Mesenchymal stem cell (in vitro differentiated cells and primary cell): ENCODE results near the gene RP9.

ENCODE experiments used
- DNase-seq: peaks from one replicate; pipeline ENCODE4 v3.0.0-alpha.2; 2013
- H2AFZ ChIP-seq: one replicate; pipeline ENCODE4 v1.6.1; 2013; ENCODE audit warnings: low read depth, mild to moderate bottlenecking, control low read depth, inconsistent platforms, low read length, moderate library complexity
- H2AK5ac ChIP-seq: 2 replicates; pipeline ENCODE4 v1.6.1; 2013; ENCODE audit warnings: low read length, moderate library complexity, mild to moderate bottlenecking, inconsistent platforms; ENCODE audit not compliant: severe bottlenecking
- H2BK120ac ChIP-seq: one replicate; pipeline ENCODE4 v1.6.1; 2013; ENCODE audit warnings: low read depth, mild to moderate bottlenecking, inconsistent platforms, low read length, moderate library complexity
- H2BK12ac ChIP-seq, 2 experiments: one replicate each; pipeline ENCODE4 v1.6.1; 2013; ENCODE audit warnings: inconsistent platforms in 2 of 2, low read length in 2 of 2, mild to moderate bottlenecking in 2 of 2, moderate library complexity in 2 of 2, control low read depth in 1 of 2
- H2BK15ac ChIP-seq: one replicate; pipeline ENCODE4 v1.6.1; 2013; ENCODE audit warnings: mild to moderate bottlenecking, low read depth, inconsistent platforms; ENCODE audit not compliant: poor library complexity, severe bottlenecking
- H2BK5ac ChIP-seq: 2 replicates; pipeline ENCODE4 v1.6.1; 2013; ENCODE audit warnings: low read depth, mild to moderate bottlenecking, low read length, control low read depth, inconsistent platforms; ENCODE audit not compliant: poor library complexity, severe bottlenecking
- H3K14ac ChIP-seq, 2 experiments: one replicate each; pipeline ENCODE4 v1.6.1; 2013; ENCODE audit warnings: inconsistent platforms in 2 of 2, low read length in 2 of 2, control low read depth in 1 of 2, mild to moderate bottlenecking in 1 of 2, moderate library complexity in 1 of 2
- H3K18ac ChIP-seq, 2 experiments: one replicate each; pipeline ENCODE4 v1.6.1; 2013; ENCODE audit warnings: inconsistent platforms in 2 of 2, low read length in 2 of 2, control low read depth in 1 of 2, low read depth in 1 of 2, mild to moderate bottlenecking in 1 of 2
- H3K23ac ChIP-seq, 2 experiments: one replicate each; pipeline ENCODE4 v1.6.1; 2013; ENCODE audit warnings: inconsistent platforms in 2 of 2, low read length in 2 of 2, mild to moderate bottlenecking in 2 of 2, moderate library complexity in 2 of 2, control low read depth in 1 of 2
- H3K27ac ChIP-seq: 2 replicates; pipeline ENCODE4 v1.5.1; 2013; ENCODE audit warnings: mild to moderate bottlenecking, moderate library complexity, low read length, control low read depth, inconsistent platforms; ENCODE audit not compliant: poor library complexity, severe bottlenecking
- H3K27me3 ChIP-seq, 2 experiments: 2 replicates each; pipeline versions ENCODE4 v1.6.1 to v1.7.0; 2013; ENCODE audit warnings: low read length in 2 of 2, mild to moderate bottlenecking in 2 of 2, moderate library complexity in 2 of 2, control low read depth in 1 of 2, inconsistent platforms in 1 of 2; ENCODE audit not compliant: control insufficient read depth in 1 of 2, insufficient read depth in 1 of 2
- H3K36me3 ChIP-seq, 2 experiments: 2 replicates each; pipeline versions ENCODE4 v1.6.1 to v1.7.0; 2013; ENCODE audit warnings: low read length in 2 of 2, control low read depth in 1 of 2, inconsistent platforms in 1 of 2, low read depth in 1 of 2, mild to moderate bottlenecking in 1 of 2; ENCODE audit not compliant: insufficient read depth in 2 of 2, control insufficient read depth in 1 of 2
- H3K4ac ChIP-seq, 2 experiments: one replicate each; pipeline ENCODE4 v1.6.1; 2013; ENCODE audit warnings: inconsistent platforms in 2 of 2, low read length in 2 of 2, mild to moderate bottlenecking in 2 of 2, moderate library complexity in 2 of 2, control low read depth in 1 of 2, low read depth in 1 of 2
- H3K4me1 ChIP-seq: 2 replicates; pipeline ENCODE4 v1.6.1; 2013; ENCODE audit warnings: low read depth, low read length, control low read depth; ENCODE audit not compliant: control insufficient read depth, insufficient read depth
- H3K4me2 ChIP-seq: 2 replicates; pipeline ENCODE4 v1.6.1; 2013; ENCODE audit warnings: low read length, mild to moderate bottlenecking, inconsistent platforms; ENCODE audit not compliant: poor library complexity, severe bottlenecking
- H3K4me3 ChIP-seq, 2 experiments: 2 replicates each; pipeline versions ENCODE4 v1.5.1 to v1.7.0; 2013; ENCODE audit warnings: low read length in 2 of 2, mild to moderate bottlenecking in 2 of 2, control low read depth in 1 of 2, low read depth in 1 of 2; ENCODE audit not compliant: insufficient read depth in 1 of 2
- H3K79me1 ChIP-seq: replicated peaks from 2 replicates; pipeline ENCODE4 v1.6.1; 2013; ENCODE audit warnings: mild to moderate bottlenecking, control low read depth, low read length, inconsistent platforms; ENCODE audit not compliant: poor library complexity, severe bottlenecking
- H3K9ac ChIP-seq: 2 replicates; pipeline ENCODE4 v1.7.0; 2013; ENCODE audit warnings: mild to moderate bottlenecking, low read length, moderate library complexity
- H3K9me3 ChIP-seq: 2 replicates; pipeline ENCODE4 v1.7.0; 2013; ENCODE audit warnings: mild to moderate bottlenecking, low read length; ENCODE audit not compliant: control insufficient read depth
- H4K8ac ChIP-seq: one replicate; pipeline ENCODE4 v1.6.1; 2013; ENCODE audit warnings: inconsistent platforms, mild to moderate bottlenecking, low read length, moderate library complexity
- H4K91ac ChIP-seq: one replicate; pipeline ENCODE4 v1.6.1; 2013; ENCODE audit warnings: mild to moderate bottlenecking, low read length, inconsistent platforms
- WGBS: methylation state at CpG from one replicate; pipeline ENCODE4 v1.1.7; 2013; ENCODE audit warnings: mixed read lengths; 5-methylcytosine and 5-hydroxymethylcytosine counted together

Gene RP9

GRCh38 chr7:33107136-33108066, 1.8 kb downstream of the RP9 start:
- DNase-seq: peak; percentile 60
- Histone ChIP-seq H3K4ac (no peak overlapping the region), H3K14ac (no peak overlapping the region), H3K27me3 (peaks cover 0 to 10% of the 10 kb centered on the region in 2 experiments), H4K91ac (no peak overlapping the region), H2BK15ac (no peak overlapping the region), H3K4me1 (peaks cover 4% of the 10 kb centered on the region), H3K4me2 (peak overlapping the region; percentile 91), H3K36me3 (peaks cover 11 to 15% of the 10 kb centered on the region in 2 experiments), H3K79me1 (peaks cover 14% of the 10 kb centered on the region), H3K18ac (peak overlapping the region in 1 of 2 experiments; percentile 32), H3K9ac (peak overlapping the region; percentile 87), H4K8ac (peak overlapping the region; percentile 45), H3K9me3 (no peaks in the 10 kb centered on the region), H2AK5ac (peak overlapping the region; percentile 57), H2AFZ (no peak overlapping the region), H2BK120ac (no peak overlapping the region), H3K4me3 (peak overlapping the region in 1 of 2 experiments; percentile 83), H2BK12ac (no peak overlapping the region), H3K23ac (no peak overlapping the region), H3K27ac (no peak overlapping the region), H2BK5ac (no peak overlapping the region)
- 60% methylated on average over 7 of the region's 7 CpGs for WGBS

GRCh38 chr7:33101906-33102305, 7.3 kb downstream of the RP9 start:
- no peak overlapping the region for H3K4me3 ChIP-seq
- no peak overlapping the region for H3K9ac ChIP-seq
- no peak overlapping the region for H2AK5ac ChIP-seq
- H2BK5ac ChIP-seq: no peak overlapping the region
- no peak for DNase-seq
- peaks cover 31 to 64% of the 10 kb centered on the region in 2 experiments for H3K36me3 ChIP-seq
- H4K91ac ChIP-seq: no peak overlapping the region
- no peak overlapping the region for H2BK15ac ChIP-seq
- no peaks in the 10 kb centered on the region for H3K4me1 ChIP-seq
- no peak overlapping the region for H3K14ac ChIP-seq
- no peak overlapping the region for H3K23ac ChIP-seq
- no peak overlapping the region for H3K4me2 ChIP-seq
- H3K4ac ChIP-seq: no peak overlapping the region
- H2BK12ac ChIP-seq: no peak overlapping the region
- H3K18ac ChIP-seq: no peak overlapping the region
- H3K79me1 ChIP-seq: peaks cover 34% of the 10 kb centered on the region
- H2AFZ ChIP-seq: no peak overlapping the region
- H3K27me3 ChIP-seq: no peaks in the 10 kb centered on the region
- no peak overlapping the region for H2BK120ac ChIP-seq
- no peaks in the 10 kb centered on the region for H3K9me3 ChIP-seq
- no peak overlapping the region for H4K8ac ChIP-seq
- 100% methylated on average over 1 of the region's 3 CpGs for WGBS
- no peak overlapping the region for H3K27ac ChIP-seq

- peaks cover 34% of the 10 kb centered on the region for H3K79me1 ChIP-seq
- no peak overlapping the region for H2AK5ac ChIP-seq
- no peak overlapping the region for H4K91ac ChIP-seq
- no peak overlapping the region for H3K27ac ChIP-seq
- no peak overlapping the region for H3K9ac ChIP-seq
- no peak overlapping the region for H3K4me2 ChIP-seq
- peaks cover 35 to 75% of the 10 kb centered on the region in 2 experiments for H3K36me3 ChIP-seq
- H2BK5ac ChIP-seq: no peak overlapping the region
- no peak overlapping the region for H3K14ac ChIP-seq
- no peaks in the 10 kb centered on the region for H3K27me3 ChIP-seq
- DNase-seq: no peak
- WGBS: 100% methylated on average over 3 of the region's 3 CpGs
- no peak overlapping the region for H3K4ac ChIP-seq
- no peak overlapping the region for H2BK15ac ChIP-seq
- H3K4me3 ChIP-seq: no peak overlapping the region
- H2BK120ac ChIP-seq: no peak overlapping the region
- H2AFZ ChIP-seq: no peak overlapping the region
- no peak overlapping the region for H3K23ac ChIP-seq
- H3K4me1 ChIP-seq: no peaks in the 10 kb centered on the region
- no peaks in the 10 kb centered on the region for H3K9me3 ChIP-seq
- H4K8ac ChIP-seq: no peak overlapping the region
- H2BK12ac ChIP-seq: no peak overlapping the region
- no peak overlapping the region for H3K18ac ChIP-seq
Observed at GRCh38 chr7:33100770-33101169, 8.4 kb downstream of the RP9 start.

- Histone ChIP-seq H3K4me3 (no peak overlapping the region), H3K27me3 (no peaks in the 10 kb centered on the region), H3K23ac (no peak overlapping the region), H3K4me2 (no peak overlapping the region), H3K4me1 (no peaks in the 10 kb centered on the region), H2BK15ac (no peak overlapping the region), H4K8ac (no peak overlapping the region), H2BK120ac (no peak overlapping the region), H2AFZ (no peak overlapping the region), H3K9ac (no peak overlapping the region), H3K79me1 (peaks cover 30% of the 10 kb centered on the region), H4K91ac (no peak overlapping the region), H3K9me3 (no peaks in the 10 kb centered on the region), H2BK5ac (no peak overlapping the region), H3K36me3 (peaks cover 37 to 87% of the 10 kb centered on the region in 2 experiments), H3K27ac (no peak overlapping the region), H3K18ac (no peak overlapping the region), H2AK5ac (no peak overlapping the region), H3K4ac (no peak overlapping the region), H3K14ac (no peak overlapping the region), H2BK12ac (no peak overlapping the region)
- 77% methylated on average over 4 of the region's 4 CpGs for WGBS
- DNase-seq: no peak
Observed at GRCh38 chr7:33099154-33099940, 9.9 kb downstream of the RP9 start.
